Ovary (tissue), 3 donors: ENCODE data around the gene PGAM2.

Experiments
- CTCF ChIP-seq, 3 donors: fragments of 450-650 bp in 2 of 3; fragments of 200-600 bp in 1 of 3; IDR thresholded peaks; one replicate each; pipeline versions ENCODE4 v1.5.1 to v1.8.0; 2016 to 2022; ENCODE audit warnings: antibody characterized with exemption in 3 of 3, mild to moderate bottlenecking in 1 of 3
- POLR2A ChIP-seq: fragments of 450-650 bp; IDR thresholded peaks from one replicate; pipeline ENCODE4 v1.6.1; 2017; ENCODE audit warnings: antibody characterized with exemption, mild to moderate bottlenecking, moderate library complexity
- donor health status: DM: no; HTN: no; CAD: no.

GRCh38 chr7:44099669-44100068 lies 34.3 kb upstream of the PGAM2 start:
- TF ChIP-seq CTCF (IDR thresholded peaks at IDR 0.05), result no peak
- no peak for TF ChIP-seq POLR2A
